Esophagus muscularis mucosa (tissue), 4 donors: ENCODE data around the gene MAPK8IP3. TPM values are rescaled to one million over a fixed set of nuclear protein-coding genes. Genes with fewer than 3 reads are reported as not detected.

Experiments
- DNase-seq: peaks from one replicate; pipeline ENCODE4 v3.0.0-alpha.2; 2017; ENCODE audit errors: extremely low spot score
- H3K27ac ChIP-seq, 4 donors: fragments of 200-600 bp; sonication (generic); replicated peaks in 1 of 4; 1 replicate in 3 of 4; 2 replicates in 1 of 4; pipeline ENCODE4 v1.5.1; 2016 to 2019; ENCODE audit warnings: mild to moderate bottlenecking in 1 of 4
- H3K27me3 ChIP-seq, 4 donors: fragments of 200-600 bp; sonication (generic); one replicate each; pipeline versions ENCODE4 v1.5.1 to v1.6.0; 2016 to 2019
- H3K36me3 ChIP-seq, 4 donors: fragments of 200-600 bp; sonication (generic); one replicate each; pipeline ENCODE4 v1.5.1; 2016 to 2019
- H3K4me1 ChIP-seq, 4 donors: fragments of 200-600 bp; sonication (generic); one replicate each; pipeline ENCODE4 v1.5.1; 2016 to 2019
- H3K4me3 ChIP-seq, 4 donors: fragments of 200-600 bp; sonication (generic); 1 replicate in 2 of 4; 2 replicates in 2 of 4; pipeline ENCODE4 v1.5.1; 2016 to 2019; ENCODE audit warnings: mild to moderate bottlenecking in 4 of 4, moderate library complexity in 1 of 4
- H3K9me3 ChIP-seq, 4 donors: fragments of 200-600 bp; sonication (generic); 1 replicate in 3 of 4; 2 replicates in 1 of 4; pipeline ENCODE4 v1.5.1; 2016 to 2019
- CTCF ChIP-seq, 3 experiments: fragments of 200-600 bp in 2 of 3; fragments of 450-650 bp in 1 of 3; sonication (generic) in 2 of 3; IDR thresholded peaks; one replicate each; pipeline ENCODE4 v1.5.1; 2017 to 2019; ENCODE audit warnings: antibody characterized with exemption in 3 of 3, mild to moderate bottlenecking in 2 of 3, moderate library complexity in 1 of 3
- EP300 ChIP-seq: sonication (generic); formaldehyde crosslinking; IDR thresholded peaks from one replicate; pipeline ENCODE4 v1.6.1; 2017; ENCODE audit warnings: antibody characterized with exemption
- POLR2A ChIP-seq: fragments of 450-650 bp; IDR thresholded peaks from one replicate; pipeline ENCODE4 v1.6.1; 2017; ENCODE audit warnings: antibody characterized with exemption, moderate library complexity, mild to moderate bottlenecking, low read depth
- POLR2AphosphoS5 ChIP-seq, 2 donors: sonication (generic); formaldehyde crosslinking; IDR thresholded peaks; one replicate each; pipeline ENCODE4 v1.6.1; 2017; ENCODE audit warnings: antibody characterized with exemption in 2 of 2
- WGBS: methylation state at CpG from one replicate; pipeline ENCODE4 v1.1.5; 2018; 5-methylcytosine and 5-hydroxymethylcytosine counted together
- intact Hi-C: fragments of 100-400 bp; cut with DNase I; formaldehyde crosslinking; loops from one replicate; pipeline ENCODE4 v1.15.1; 2023
- total RNA-seq, 4 donors: library from RNA; depleted of rRNA; stranded (reverse); fragments of >200 nt; gene quantifications; one replicate each; pipeline versions ENCODE4 v1.1.0 to v1.2.1, GENCODE V29; 2016

Gene MAPK8IP3
- total RNA-seq, 4 donors from 2014 or later = 21.5 to 36.2 (median 28.5) TPM

DNA sequence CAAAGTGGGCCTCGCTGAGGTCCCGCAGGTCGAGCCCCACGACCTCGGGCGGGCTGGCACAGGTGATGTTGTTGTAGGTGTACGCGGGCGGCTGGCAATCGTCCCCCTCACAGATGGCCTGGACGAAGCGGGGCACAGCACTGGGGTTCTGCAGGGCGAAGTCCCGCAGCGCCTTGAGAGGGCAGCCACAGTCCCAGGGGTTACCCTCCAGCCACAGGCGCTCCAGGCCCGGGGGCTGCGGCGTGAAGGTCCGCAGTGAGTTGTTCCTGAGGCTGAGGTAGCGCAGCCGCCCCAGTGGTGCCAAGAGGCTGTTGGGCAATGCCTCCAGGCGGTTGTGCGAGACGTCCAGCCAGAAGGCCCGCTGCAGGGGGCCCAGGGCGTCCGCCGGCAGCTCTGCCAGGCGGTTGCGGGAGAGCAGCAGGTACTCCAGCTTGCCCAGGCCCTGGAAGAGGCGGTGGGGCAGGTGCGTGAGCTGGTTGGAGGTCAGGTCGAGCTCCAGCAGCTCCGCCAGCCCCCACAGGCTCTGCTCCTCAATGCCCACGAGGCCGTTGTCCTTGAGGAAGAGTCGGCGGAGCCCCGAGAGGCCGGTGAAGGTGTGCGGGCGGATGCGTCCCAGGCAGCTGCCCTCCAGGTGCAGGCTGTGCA is 84.7 kb downstream of the MAPK8IP3 start:
- no peak for DNase-seq
- 90% methylated on average over 20 of the region's 44 CpGs for WGBS
- H3K4me3 ChIP-seq = no peak overlapping the region
- H3K4me1 ChIP-seq = peaks cover 0 to 16% (median 4%) of the 10 kb centered on the region in 4 donors
- TF ChIP-seq POLR2AphosphoS5 (IDR thresholded peaks at IDR 0.05) = no peak
- no peak for TF ChIP-seq EP300
- no peak for TF ChIP-seq CTCF (IDR thresholded peaks at IDR 0.05)
- TF ChIP-seq POLR2A = no peak
- no peaks in the 10 kb centered on the region for H3K27me3 ChIP-seq
- no peak overlapping the region for H3K27ac ChIP-seq
- intact Hi-C loops = no loop called here
- H3K9me3 ChIP-seq = no peaks in the 10 kb centered on the region
- peaks cover 15 to 68% (median 63%) of the 10 kb centered on the region in 4 donors for H3K36me3 ChIP-seq

GRCh38 chr16:1791256-1791942 is 85.4 kb downstream of the MAPK8IP3 start:
- intact Hi-C loops = no loop called here
- peaks cover 0 to 9% (median 2%) of the 10 kb centered on the region in 4 donors for H3K4me1 ChIP-seq
- H3K9me3 ChIP-seq = no peaks in the 10 kb centered on the region
- no peak for DNase-seq
- no peak overlapping the region for H3K27ac ChIP-seq
- H3K4me3 ChIP-seq = no peak overlapping the region
- peaks cover 15 to 61% (median 58%) of the 10 kb centered on the region in 4 donors for H3K36me3 ChIP-seq
- TF ChIP-seq POLR2A (no peak), POLR2AphosphoS5 (IDR thresholded peaks at IDR 0.05) (no peak), EP300 (no peak), CTCF (IDR thresholded peaks at IDR 0.05) (no peak)
- 91% methylated on average over 36 of the region's 53 CpGs for WGBS
- H3K27me3 ChIP-seq = no peaks in the 10 kb centered on the region

GRCh38 chr16:1791943-1792812 is 86.2 kb downstream of the MAPK8IP3 start:
- DNase-seq = no peak
- no peaks in the 10 kb centered on the region for H3K27me3 ChIP-seq
- no peaks in the 10 kb centered on the region for H3K9me3 ChIP-seq
- no peak overlapping the region for H3K4me3 ChIP-seq
- no peak overlapping the region for H3K27ac ChIP-seq
- H3K36me3 ChIP-seq = peaks cover 15 to 54% (median 50%) of the 10 kb centered on the region in 4 donors
- TF ChIP-seq CTCF (IDR thresholded peaks at IDR 0.05) = no peak
- H3K4me1 ChIP-seq = peaks cover 0 to 4% (median under 1%) of the 10 kb centered on the region in 4 donors
- 69% methylated on average over 18 of the region's 59 CpGs for WGBS
- intact Hi-C loops = no loop called here

- H3K36me3 ChIP-seq = peaks cover 10 to 45% (median 42%) of the 10 kb centered on the region in 4 donors
- DNase-seq = no peak
- H3K27me3 ChIP-seq = no peaks in the 10 kb centered on the region
- TF ChIP-seq POLR2AphosphoS5 (IDR thresholded peaks at IDR 0.05) (no peak), EP300 (no peak), CTCF (IDR thresholded peaks at IDR 0.05) (no peak), POLR2A (no peak)
- 83% methylated on average over 2 of the region's 33 CpGs for WGBS
- H3K4me3 ChIP-seq = no peak overlapping the region
- H3K4me1 ChIP-seq = peaks cover 0 to 4% (median 0%) of the 10 kb centered on the region in 4 donors
- H3K27ac ChIP-seq = no peak overlapping the region
- intact Hi-C loops = no loop called here
- no peaks in the 10 kb centered on the region for H3K9me3 ChIP-seq
These were observed 87.0 kb downstream of the MAPK8IP3 start for GRCh38 chr16:1792836-1793577.
